ENCODE data around the gene METTL5.
"Not testable (repeated sequence)": the region's sequence is repeated elsewhere in the genome, so short reads cannot be mapped to it uniquely, and the experiment has no call there.

Gene METTL5

DNA sequence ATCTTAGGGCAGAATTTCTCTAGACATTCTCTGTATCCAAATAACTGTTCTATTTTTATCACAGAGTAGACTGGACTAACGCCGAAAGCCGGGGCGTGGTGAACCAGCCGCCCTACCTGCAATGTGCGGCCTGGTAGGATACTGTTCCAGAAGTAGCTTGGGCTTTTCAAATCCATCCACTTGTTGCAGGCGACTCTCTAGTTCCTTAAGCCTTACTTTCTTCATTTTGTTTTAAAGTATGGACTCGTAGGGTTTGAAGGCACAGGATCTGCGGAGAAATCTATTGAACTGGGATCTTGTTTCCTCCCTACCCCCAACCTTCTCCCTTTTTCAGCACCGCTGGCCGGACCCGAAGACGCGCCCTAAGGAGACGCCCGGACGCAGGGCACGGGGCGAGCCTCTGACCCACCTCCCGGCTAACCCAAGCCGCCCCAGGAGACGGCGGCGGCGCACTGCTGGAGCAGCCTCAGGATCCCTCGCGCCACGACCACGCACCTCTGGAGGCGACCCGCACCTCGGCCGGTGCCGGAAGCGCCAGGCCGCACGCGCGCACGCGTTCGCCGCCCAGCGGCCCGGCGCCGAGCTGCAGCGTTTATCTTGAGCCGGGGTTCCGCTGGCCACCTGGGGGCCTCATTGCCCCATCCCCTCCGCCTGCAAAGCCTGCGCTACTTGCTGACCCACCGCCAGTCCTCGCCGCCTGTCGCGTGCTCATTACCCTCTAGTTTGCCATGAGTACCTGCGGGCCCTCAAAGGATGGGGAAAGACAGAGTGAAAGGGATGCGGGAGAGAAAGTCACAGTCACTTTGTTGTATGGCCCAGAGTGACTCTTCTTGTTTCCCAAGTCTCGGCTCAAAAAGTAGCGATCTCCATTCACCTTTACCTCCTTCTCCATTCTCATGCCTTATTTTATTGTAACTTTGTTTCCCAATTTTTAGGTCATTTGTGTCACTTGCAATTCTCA lies at the start of gene METTL5:
Gene METTL5, minus strand, starts transcription at position 533 of the 961 bp plus-strand sequence. Its CDS starts 308 bp downstream, at position 225.
- DNase-seq (ENCODE audit: low read depth), result no peak
- TF ChIP-seq, protein P1, sequence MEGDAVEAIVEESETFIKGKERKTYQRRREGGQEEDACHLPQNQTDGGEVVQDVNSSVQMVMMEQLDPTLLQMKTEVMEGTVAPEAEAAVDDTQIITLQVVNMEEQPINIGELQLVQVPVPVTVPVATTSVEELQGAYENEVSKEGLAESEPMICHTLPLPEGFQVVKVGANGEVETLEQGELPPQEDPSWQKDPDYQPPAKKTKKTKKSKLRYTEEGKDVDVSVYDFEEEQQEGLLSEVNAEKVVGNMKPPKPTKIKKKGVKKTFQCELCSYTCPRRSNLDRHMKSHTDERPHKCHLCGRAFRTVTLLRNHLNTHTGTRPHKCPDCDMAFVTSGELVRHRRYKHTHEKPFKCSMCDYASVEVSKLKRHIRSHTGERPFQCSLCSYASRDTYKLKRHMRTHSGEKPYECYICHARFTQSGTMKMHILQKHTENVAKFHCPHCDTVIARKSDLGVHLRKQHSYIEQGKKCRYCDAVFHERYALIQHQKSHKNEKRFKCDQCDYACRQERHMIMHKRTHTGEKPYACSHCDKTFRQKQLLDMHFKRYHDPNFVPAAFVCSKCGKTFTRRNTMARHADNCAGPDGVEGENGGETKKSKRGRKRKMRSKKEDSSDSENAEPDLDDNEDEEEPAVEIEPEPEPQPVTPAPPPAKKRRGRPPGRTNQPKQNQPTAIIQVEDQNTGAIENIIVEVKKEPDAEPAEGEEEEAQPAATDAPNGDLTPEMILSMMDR (IDR thresholded peaks at IDR 0.05; ENCODE audit: control insufficient read depth, extremely low read depth, insufficient read depth), result peak; percentile 99

DNA sequence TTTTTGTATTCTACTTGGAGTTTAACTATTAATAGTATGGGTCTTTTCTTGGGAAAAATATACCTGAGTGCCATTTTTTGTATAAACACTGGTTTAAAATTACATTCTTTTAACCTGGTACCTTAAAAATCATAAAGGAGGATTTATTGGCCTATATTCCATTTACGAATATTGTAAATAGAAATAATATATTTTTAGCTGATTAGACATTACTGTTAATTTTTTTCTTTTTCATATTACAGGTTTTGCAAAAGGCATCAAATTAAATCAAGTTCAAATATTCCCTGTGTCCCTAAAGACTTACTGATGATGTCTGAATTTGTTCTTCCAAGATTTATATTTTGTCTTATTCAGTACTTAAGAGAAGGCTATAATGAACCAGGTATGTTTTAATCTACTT lies 47.3 kb upstream of the METTL5 start:
- DNase-seq (ENCODE audit: low read depth), result no peak
- TF ChIP-seq, protein P1 (IDR thresholded peaks at IDR 0.05; ENCODE audit: control insufficient read depth, extremely low read depth, insufficient read depth), result no peak
- no peak overlapping the region for H3K4me3 ChIP-seq (ENCODE audit: low read depth, low read length)

More for the DNA sequence above, at the start of gene METTL5:
- H3K4me3 ChIP-seq (ENCODE audit: low read depth, low read length), result peak within 1 kb of the TSS; percentile 68

DNA sequence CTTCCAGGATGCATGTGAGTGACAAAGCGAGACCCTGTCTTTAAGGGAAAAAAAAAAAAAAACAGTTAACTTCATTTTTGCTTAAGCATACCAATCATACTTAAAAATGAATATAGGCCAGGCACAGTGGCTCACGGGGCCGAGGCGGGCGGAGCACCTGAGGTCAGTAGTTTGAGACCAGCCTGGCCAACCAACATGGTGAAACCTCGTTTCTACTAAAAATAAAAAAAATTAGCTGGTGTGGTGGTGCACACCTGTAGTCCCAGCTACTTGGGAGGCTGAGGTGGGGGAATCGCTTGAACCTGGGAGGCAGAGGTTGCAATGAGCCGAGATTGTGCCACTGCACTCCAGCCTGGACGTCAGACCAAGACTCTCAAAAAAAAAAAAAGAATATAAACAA lies 46.7 kb upstream of the METTL5 start:
- not testable (repeated sequence) for H3K4me3 ChIP-seq (ENCODE audit: low read depth, low read length)

DNA sequence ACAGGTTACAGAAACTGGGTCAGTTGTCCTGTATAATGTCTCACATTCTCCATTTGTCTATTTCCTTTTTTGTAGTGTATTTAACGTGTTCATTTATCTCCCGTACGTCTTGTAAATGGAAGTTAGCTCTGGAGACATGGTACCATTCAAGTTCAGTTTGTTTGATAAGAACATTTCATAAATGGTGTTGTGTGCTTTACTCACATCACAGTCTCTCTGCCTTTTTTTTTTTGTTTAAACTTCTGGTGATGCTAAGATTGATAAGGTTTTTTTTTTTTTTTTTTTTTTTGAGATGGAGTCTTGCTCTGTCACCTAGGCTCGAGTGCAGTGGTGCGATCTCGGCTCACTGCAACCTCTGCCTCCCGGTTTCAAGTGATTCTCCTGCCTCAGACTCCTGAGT lies 44.2 kb upstream of the METTL5 start:
- H3K4me3 ChIP-seq (ENCODE audit: low read depth, low read length), result no peak overlapping the region
- no peak for DNase-seq (ENCODE audit: low read depth)
- TF ChIP-seq, protein P1 (IDR thresholded peaks at IDR 0.05; ENCODE audit: control insufficient read depth, extremely low read depth, insufficient read depth), result no peak

More for the DNA sequence above, 46.7 kb upstream of the METTL5 start:
- DNase-seq (ENCODE audit: low read depth), result not testable (repeated sequence)

DNA sequence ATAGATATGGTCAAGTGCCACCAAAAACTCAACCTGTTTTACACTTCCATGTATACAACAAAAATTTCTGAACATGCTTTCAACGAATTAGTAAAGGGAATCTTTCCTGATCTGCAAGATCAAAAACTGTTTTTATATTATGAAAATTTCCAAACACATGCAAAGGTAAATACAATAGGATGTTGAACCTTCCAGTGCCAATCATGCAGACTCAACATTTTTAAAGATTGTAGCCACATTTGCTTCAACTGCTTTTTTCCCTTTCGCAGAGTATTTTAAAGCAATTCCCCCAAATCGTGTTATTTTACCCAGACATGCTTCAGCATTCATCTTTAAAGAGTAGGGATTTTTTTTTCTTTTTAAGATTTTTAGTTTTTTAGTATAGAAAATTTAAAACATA lies 42.9 kb upstream of the METTL5 start:
- no peak for DNase-seq (ENCODE audit: low read depth)
- no peak overlapping the region for H3K4me3 ChIP-seq (ENCODE audit: low read depth, low read length)
- TF ChIP-seq, protein P1 (IDR thresholded peaks at IDR 0.05; ENCODE audit: control insufficient read depth, extremely low read depth, insufficient read depth), result no peak

DNA sequence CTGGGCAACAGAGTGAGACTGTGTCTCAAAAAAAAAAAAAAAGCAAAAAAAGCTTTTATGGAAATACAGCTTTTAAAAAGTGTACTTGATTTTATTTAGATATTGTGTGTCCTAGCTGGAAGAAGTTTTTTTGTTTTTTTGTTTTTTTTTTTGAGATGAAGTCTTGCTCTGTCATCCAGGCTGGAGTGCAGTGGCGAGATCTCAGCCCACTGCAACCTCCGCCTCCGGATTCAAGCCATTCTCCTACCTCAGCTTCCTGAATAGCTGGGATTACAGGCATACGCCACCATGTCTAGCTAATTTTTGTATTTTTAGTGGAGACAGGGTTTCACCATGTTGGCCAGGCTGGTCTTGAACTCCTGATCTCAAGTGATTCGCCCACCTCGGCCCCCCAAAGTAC lies 41.5 kb upstream of the METTL5 start:
- not testable (repeated sequence) for DNase-seq (ENCODE audit: low read depth); H3K4me3 ChIP-seq (ENCODE audit: low read depth, low read length)

DNA sequence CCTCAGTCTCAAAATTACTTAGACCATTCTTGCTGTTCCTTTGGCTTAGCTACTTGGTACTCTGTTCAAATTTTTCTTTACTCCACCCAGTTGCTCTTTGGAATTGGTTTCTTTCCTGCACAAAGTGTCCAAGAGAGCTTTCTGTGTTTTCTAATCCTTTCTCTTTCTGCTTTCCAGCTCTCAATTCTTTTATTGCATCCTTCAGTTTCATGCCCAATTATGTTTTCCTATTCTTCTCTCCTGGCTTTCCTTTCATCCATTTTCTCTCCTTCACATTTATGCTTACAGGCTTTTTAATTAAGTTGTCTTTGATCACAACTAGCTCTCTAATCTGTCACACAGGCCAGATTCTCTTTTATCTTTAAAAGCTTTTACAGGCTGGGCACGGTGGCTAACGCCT lies 40.8 kb upstream of the METTL5 start:
- TF ChIP-seq, protein P1 (IDR thresholded peaks at IDR 0.05; ENCODE audit: control insufficient read depth, extremely low read depth, insufficient read depth), result no peak
- H3K4me3 ChIP-seq (ENCODE audit: low read depth, low read length), result no peak overlapping the region
- DNase-seq (ENCODE audit: low read depth), result no peak

DNA sequence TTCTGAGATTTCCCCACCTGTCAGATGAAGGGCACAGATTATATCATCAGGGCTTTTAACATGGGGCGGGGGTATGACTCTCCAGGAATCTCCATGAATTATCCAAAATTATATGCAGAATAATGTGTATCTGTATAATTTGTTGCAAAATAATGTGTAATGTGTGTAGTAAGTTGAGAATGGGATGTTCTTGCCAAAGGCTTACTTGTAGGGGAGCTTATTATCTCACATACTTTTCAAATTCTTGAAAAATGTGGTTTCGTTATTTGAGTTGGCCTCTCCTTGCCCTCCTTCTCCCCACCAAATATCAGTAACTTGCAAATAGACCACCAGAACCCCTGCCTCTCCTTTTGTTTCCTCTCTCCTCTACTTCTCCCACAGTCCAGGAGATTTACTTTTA lies 38.1 kb upstream of the METTL5 start:
- TF ChIP-seq, protein P1 (IDR thresholded peaks at IDR 0.05; ENCODE audit: control insufficient read depth, extremely low read depth, insufficient read depth), result no peak
- no peak for DNase-seq (ENCODE audit: low read depth)
- H3K4me3 ChIP-seq (ENCODE audit: low read depth, low read length), result no peak overlapping the region
